ENCODE data around the gene SLC25A13.

Gene SLC25A13

DNA sequence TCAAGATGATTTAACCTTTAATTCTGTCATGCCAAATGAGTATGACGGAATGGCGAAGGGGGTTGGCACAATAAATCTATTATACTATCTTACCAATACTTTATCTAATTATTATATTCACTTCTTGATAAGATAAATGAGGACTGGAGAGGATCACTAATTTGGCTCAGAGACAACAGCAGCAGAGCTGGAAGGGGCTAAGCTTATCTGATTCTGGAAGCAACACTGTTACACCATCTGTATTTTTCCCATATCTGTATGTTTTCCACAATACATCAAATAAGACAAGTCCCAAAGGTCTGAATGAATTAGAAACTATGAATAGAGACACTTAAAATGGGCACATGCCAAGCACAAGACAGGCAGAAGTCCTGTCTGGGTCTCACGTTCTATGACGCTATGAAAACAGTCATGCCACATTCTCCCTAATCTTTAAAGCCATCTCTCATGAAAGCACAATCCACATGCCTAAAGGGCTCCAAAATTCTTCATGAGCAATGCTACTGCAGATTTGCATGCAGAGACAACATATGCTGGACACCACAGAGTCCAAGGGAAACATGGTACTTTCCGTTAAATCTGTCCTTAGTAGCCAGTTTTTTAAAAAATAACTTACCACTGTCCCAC lies 88.3 kb downstream of the SLC25A13 start:
- TF ChIP-seq ZNF274 (IDR thresholded peaks at IDR 0.05; ENCODE audit: low read depth, low read length), result no peak
- no peak overlapping the region for H3K4me3 ChIP-seq (ENCODE audit: low read length)

DNA sequence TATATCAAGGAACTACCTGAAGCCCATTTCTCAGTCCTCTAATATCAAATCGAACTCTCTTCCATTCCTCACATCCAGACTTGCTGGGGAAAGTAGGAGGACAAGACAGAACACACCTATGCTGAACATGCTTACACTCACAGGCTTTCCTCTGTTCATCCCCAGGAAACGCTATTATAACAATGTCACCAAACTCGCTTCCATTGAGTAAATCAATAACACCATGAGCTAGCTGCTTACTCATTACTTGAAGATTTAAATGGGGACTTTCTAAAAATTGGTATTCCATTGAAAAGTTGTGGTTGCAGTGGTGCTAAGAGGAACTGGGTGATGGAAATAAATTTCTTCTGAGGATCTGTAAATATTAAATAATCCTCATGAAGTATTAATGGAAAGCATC lies 88.8 kb downstream of the SLC25A13 start:
- no peak for TF ChIP-seq ZNF274 (IDR thresholded peaks at IDR 0.05; ENCODE audit: low read depth, low read length)
- no peak overlapping the region for H3K4me3 ChIP-seq (ENCODE audit: low read length)

DNA sequence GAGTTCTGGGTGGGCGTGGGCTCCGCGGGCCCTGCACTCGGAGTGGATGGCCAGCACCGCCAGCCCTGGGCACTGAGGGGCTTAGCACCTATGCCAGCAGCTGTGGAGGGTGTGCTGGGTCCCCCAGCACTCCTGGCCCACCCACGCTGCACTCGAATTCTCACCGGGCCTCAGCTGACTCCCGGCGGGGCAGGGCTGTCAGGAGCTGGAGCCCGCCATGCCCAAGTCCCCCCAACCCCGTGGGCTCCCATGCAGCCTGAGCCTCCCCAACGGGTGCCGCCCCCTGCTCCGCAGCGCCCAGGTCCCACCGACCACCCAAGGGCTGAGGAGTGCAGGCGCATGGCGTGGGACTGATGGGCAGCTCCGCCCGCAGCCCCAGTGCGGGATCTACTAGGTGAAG lies 93.1 kb downstream of the SLC25A13 start:
- no peak overlapping the region for H3K4me3 ChIP-seq (ENCODE audit: low read length)
- no peak for TF ChIP-seq ZNF274 (IDR thresholded peaks at IDR 0.05; ENCODE audit: low read depth, low read length)

DNA sequence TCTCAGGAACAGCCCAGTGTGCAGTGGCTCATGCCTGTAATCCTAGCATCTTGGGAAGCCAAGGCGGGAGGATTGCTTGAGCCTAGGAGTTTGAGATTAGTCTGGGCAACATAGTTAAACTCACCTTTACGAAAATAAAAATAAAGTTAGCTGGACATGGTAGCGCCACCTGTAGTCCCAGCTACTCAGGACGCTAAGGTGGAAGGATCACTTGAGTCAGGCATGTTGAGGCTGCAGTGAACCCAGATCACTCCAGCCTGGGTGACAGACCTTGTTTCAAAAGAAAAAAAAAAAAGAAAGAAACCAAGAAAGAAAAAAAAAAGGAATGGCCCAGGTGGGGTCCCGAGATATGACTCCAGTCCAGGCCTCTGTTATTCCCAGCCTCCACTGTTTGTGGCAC lies 96.6 kb downstream of the SLC25A13 start:
- H3K4me3 ChIP-seq (ENCODE audit: low read length), result no peak overlapping the region
- no peak for TF ChIP-seq ZNF274 (IDR thresholded peaks at IDR 0.05; ENCODE audit: low read depth, low read length)

DNA sequence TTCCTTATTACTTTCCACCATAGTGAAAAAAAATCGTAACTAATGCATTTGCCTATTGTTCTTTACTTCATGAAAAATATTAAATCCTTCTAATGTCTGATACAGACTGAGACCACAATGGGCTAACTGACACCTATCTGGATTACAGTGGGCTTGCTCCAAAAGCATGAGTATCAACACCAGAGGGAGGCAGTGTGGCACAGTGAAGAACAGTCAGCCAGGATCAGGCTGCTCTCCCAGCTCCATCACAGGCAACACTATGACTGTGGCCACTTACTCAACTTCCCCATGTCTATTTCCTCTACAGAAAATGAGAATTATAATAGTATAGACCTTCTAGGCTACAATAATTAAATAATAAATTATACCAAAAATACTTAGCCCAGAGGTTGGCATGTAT lies 97.2 kb downstream of the SLC25A13 start:
- no peak for TF ChIP-seq ZNF274 (IDR thresholded peaks at IDR 0.05; ENCODE audit: low read depth, low read length)
- no peak overlapping the region for H3K4me3 ChIP-seq (ENCODE audit: low read length)

DNA sequence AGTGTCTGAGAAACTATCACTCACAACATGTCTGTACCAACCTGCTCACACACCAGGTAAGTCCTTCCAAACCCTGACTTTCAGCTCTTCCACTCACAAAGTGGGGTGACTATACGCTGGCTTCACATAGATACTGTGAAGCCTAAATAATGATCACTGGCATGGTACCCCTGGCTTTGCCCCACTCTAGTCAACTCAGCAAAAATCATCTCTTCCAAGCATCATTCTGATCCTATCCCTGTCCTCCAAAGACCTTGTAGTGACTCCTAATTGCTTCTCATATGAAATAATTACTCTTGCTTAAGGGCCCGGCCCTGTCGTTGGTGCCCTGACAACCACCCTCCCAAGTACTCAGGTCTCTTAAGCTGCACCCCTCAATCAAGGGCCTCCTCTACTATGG lies 97.8 kb downstream of the SLC25A13 start:
- H3K4me3 ChIP-seq (ENCODE audit: low read length), result no peak overlapping the region
- no peak for TF ChIP-seq ZNF274 (IDR thresholded peaks at IDR 0.05; ENCODE audit: low read depth, low read length)

- no peak for TF ChIP-seq ZNF274 (IDR thresholded peaks at IDR 0.05; ENCODE audit: low read depth, low read length)
- H3K4me3 ChIP-seq (ENCODE audit: low read length), result no peak overlapping the region
These were observed 100.0 kb downstream of the SLC25A13 start for GRCh38 chr7:96221888-96222287.

DNA sequence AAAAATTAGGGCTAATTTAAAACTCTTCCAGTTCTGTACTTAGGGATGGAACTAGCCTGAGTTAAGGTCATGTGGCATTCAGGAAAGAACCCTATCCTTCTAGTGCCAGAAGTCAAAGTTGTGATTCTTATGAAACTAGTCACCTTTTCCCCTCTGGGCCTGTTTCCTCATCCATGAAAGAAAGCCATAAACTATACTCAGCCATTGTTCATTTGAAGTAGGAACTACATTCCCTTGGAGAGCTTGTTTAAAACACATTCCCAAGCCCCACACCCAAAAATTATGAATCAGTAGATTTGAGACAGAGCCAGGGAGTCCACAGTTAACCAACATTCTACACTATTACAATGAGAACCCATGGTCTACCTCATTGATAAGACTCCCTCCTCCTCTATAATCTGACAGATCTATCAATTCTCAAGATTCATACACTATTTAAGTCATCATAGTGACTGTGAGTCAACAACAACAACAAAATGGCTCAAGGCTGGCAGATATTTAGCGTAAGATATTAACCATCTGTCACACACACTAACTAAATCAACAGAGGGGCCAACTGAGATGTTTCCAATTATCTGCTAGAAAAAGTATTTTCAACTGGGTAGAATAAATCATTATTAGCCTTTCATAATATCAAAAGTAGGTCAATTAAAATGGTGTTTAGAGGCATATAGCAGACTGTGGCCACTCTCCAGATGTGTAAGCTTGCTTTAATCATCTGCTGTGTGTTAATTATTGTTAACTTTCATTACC lies 102.3 kb downstream of the SLC25A13 start:
- no peak for TF ChIP-seq ZNF274 (IDR thresholded peaks at IDR 0.05; ENCODE audit: low read depth, low read length)
- H3K4me3 ChIP-seq (ENCODE audit: low read length), result no peak overlapping the region

GRCh38 chr7:96218664-96219243 lies 103.1 kb downstream of the SLC25A13 start:
- H3K4me3 ChIP-seq (ENCODE audit: low read length), result no peak overlapping the region
- TF ChIP-seq ZNF274 (IDR thresholded peaks at IDR 0.05; ENCODE audit: low read depth, low read length), result no peak

DNA sequence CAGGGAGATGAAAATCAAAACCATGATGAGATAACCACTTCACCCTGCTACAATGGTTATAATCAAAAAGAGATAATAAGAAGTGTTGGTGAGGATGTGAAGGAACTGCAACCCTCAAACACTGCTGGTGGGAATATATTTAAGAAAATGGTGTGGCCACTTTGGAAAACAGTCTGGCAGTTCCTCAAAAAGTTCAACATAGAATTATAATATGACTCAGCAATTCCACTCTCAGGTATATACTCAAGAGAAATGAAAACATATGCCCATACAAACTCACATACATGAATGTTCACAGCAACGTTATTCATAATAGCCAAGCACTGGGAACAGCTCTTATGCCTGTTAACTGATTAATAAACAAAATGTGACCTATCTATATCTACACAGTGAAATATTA lies 104.8 kb downstream of the SLC25A13 start:
- no peak for TF ChIP-seq ZNF274 (IDR thresholded peaks at IDR 0.05; ENCODE audit: low read depth, low read length)

DNA sequence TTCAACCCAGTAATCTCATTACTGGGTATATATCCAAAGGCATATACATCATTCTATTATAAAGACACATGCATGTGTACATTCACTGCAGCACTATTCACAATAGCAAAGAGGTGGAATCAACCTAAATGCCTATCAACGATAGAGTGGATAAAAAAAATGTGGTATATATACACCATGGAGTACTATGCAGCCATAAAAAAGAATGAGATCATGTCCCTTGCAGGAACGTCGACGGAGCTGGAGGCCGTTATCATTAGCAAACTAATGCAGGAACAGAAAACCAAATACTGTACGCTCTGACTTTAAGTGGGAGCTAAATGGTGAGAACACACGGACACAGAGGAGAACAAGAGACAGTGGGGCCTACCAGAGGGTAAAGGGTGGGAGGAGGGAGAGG lies 105.5 kb downstream of the SLC25A13 start:
- TF ChIP-seq ZNF274 (IDR thresholded peaks at IDR 0.05; ENCODE audit: low read depth, low read length), result no peak
- H3K4me3 ChIP-seq (ENCODE audit: low read length), result no peak overlapping the region

More for the DNA sequence above, 104.8 kb downstream of the SLC25A13 start:
- H3K4me3 ChIP-seq (ENCODE audit: low read length), result no peak overlapping the region

GRCh38 chr7:96212474-96212873 lies 109.4 kb downstream of the SLC25A13 start:
- no peak for TF ChIP-seq ZNF274 (IDR thresholded peaks at IDR 0.05; ENCODE audit: low read depth, low read length)
- no peak overlapping the region for H3K4me3 ChIP-seq (ENCODE audit: low read length)

GRCh38 chr7:96211954-96212353 lies 109.9 kb downstream of the SLC25A13 start:
- H3K4me3 ChIP-seq (ENCODE audit: low read length), result no peak overlapping the region
- no peak for TF ChIP-seq ZNF274 (IDR thresholded peaks at IDR 0.05; ENCODE audit: low read depth, low read length)

- H3K4me3 ChIP-seq (ENCODE audit: low read length), result no peak overlapping the region
- TF ChIP-seq ZNF274 (IDR thresholded peaks at IDR 0.05; ENCODE audit: low read depth, low read length), result no peak
These were observed 116.2 kb downstream of the SLC25A13 start for GRCh38 chr7:96205665-96206064.

- no peak overlapping the region for H3K4me3 ChIP-seq (ENCODE audit: low read length)
- TF ChIP-seq ZNF274 (IDR thresholded peaks at IDR 0.05; ENCODE audit: low read depth, low read length), result no peak
These were observed 117.3 kb downstream of the SLC25A13 start for GRCh38 chr7:96204601-96205000.

All from GM08714 (cell line).